T-cell (primary cell): Measurements from ENCODE around the gene WDR43. TPM values are rescaled to one million over a fixed set of nuclear protein-coding genes. Genes with fewer than 3 reads are reported as not detected.

ENCODE experiments used
- ATAC-seq, 4 experiments: fragments of 200-7000 bp in 3 of 4; fragments of 150-1000 bp in 1 of 4; cut with Tn5 transposase; replicated peaks in 1 of 4; 1 replicate in 3 of 4; 2 replicates in 1 of 4; pipeline ENCODE4 v1.10.0; 2021; ENCODE audit warnings: moderate library complexity in 3 of 4, mild to moderate bottlenecking in 2 of 4, moderate number of reproducible peaks in 1 of 4
- CTCF ChIA-PET, 2 donors: fragments of 300-600 bp; sonication (Branson Sonifier 250); formaldehyde crosslinking; loops; one replicate each; lab custom pipeline; 2022; ENCODE audit warnings: antibody characterized with exemption in 2 of 2; lab: Charles Lee
- POLR2A ChIA-PET, 2 donors: fragments of 300-600 bp; sonication (Branson Sonifier 250); formaldehyde crosslinking; loops; one replicate each; lab custom pipeline; 2022; ENCODE audit warnings: antibody characterized with exemption in 2 of 2; lab: Charles Lee
- DNase-seq, 35 experiments: peaks; one replicate each; pipeline versions ENCODE4 v3.0.0 to v3.0.0-alpha.2; 2013 to 2023
- H3K27ac ChIP-seq: one replicate; pipeline ENCODE4 v1.5.1; 2013; ENCODE audit warnings: low read length
- H3K27me3 ChIP-seq, 2 experiments: replicated peaks in 1 of 2; 1 replicate in 1 of 2; 2 replicates in 1 of 2; pipeline versions ENCODE4 v1.6.1 to v1.7.0; 2013; ENCODE audit warnings: low read length in 1 of 2, mixed read lengths in 1 of 2; ENCODE audit not compliant: control insufficient read depth in 2 of 2, insufficient read depth in 2 of 2; ENCODE audit errors: extremely low read depth in 1 of 2
- H3K36me3 ChIP-seq, 2 donors: 1 replicate in 1 of 2; 2 replicates in 1 of 2; pipeline versions ENCODE4 v1.6.1 to v1.7.0; 2013; ENCODE audit warnings: low read length in 1 of 2; ENCODE audit not compliant: control insufficient read depth in 2 of 2, insufficient read depth in 1 of 2; ENCODE audit errors: extremely low read depth in 1 of 2
- H3K4me1 ChIP-seq, 2 experiments: 1 replicate in 1 of 2; 2 replicates in 1 of 2; pipeline versions ENCODE4 v1.6.1 to v1.7.0; 2013; ENCODE audit warnings: low read length in 2 of 2, mixed read lengths in 1 of 2; ENCODE audit not compliant: insufficient read depth in 2 of 2, control insufficient read depth in 1 of 2; ENCODE audit errors: extremely low read depth in 1 of 2
- H3K4me3 ChIP-seq, 2 donors: 1 replicate in 1 of 2; 2 replicates in 1 of 2; pipeline versions ENCODE4 v1.5.1 to v1.7.0; 2013; ENCODE audit warnings: mild to moderate bottlenecking in 2 of 2, low read length in 1 of 2, moderate library complexity in 1 of 2; ENCODE audit not compliant: control insufficient read depth in 1 of 2; ENCODE audit errors: extremely low read depth in 1 of 2
- H3K9me3 ChIP-seq: 2 replicates; pipeline ENCODE4 v1.7.0; 2013
- H3K27ac Mint-ChIP-seq, 2 donors: one replicate each; pipeline ENCODE4 v1.8.0; 2020 to 2021; ENCODE audit warnings: mild to moderate bottlenecking in 2 of 2, mixed read lengths in 2 of 2
- H3K27me3 Mint-ChIP-seq, 2 donors: one replicate each; pipeline ENCODE4 v1.8.0; 2021 to 2022; ENCODE audit warnings: mixed read lengths in 2 of 2
- H3K36me3 Mint-ChIP-seq: one replicate; pipeline ENCODE4 v1.8.0; 2021; ENCODE audit warnings: mixed read lengths
- H3K4me1 Mint-ChIP-seq, 3 donors: one replicate each; pipeline ENCODE4 v1.8.0; 2020 to 2022; ENCODE audit warnings: mixed read lengths in 3 of 3, mild to moderate bottlenecking in 1 of 3
- H3K4me3 Mint-ChIP-seq, 3 donors: one replicate each; pipeline ENCODE4 v1.8.0; 2020 to 2022; ENCODE audit warnings: mild to moderate bottlenecking in 3 of 3, mixed read lengths in 3 of 3, moderate library complexity in 3 of 3
- H3K9me3 Mint-ChIP-seq, 3 donors: one replicate each; pipeline ENCODE4 v1.8.0; 2020 to 2022; ENCODE audit warnings: mixed read lengths in 3 of 3
- WGBS: methylation state at CpG from one replicate; pipeline ENCODE4 v1.1.5; 2013; ENCODE audit warnings: missing lambda C conversion rate; ENCODE audit not compliant: insufficient coverage; 5-methylcytosine and 5-hydroxymethylcytosine counted together
- total RNA-seq, 35 experiments: library from RNA in 6 of 35; stranded (reverse) in 6 of 35; fragments of 120-200 nt in 1 of 35; gene quantifications; one replicate each; pipeline versions ENCODE4 v1.2.1 to v1.2.4 and lab custom pipeline; 2013 to 2026

The WDR43 gene
- total RNA-seq, 5 donors from 2014 or later (not counting 1 experiment from before 2014, with no cell fraction given) = 58.0 to 68.4 (median 62.9) TPM

- H3K4me3 Mint-ChIP-seq = no peak overlapping the region
- no peaks in the 10 kb centered on the region for H3K9me3 ChIP-seq
- H3K4me3 ChIP-seq = no peak overlapping the region
- no peak for ATAC-seq
- H3K36me3 Mint-ChIP-seq = no peaks in the 10 kb centered on the region
- POLR2A ChIA-PET = no interaction called here
- H3K27me3 ChIP-seq = no peaks in the 10 kb centered on the region
- DNase-seq = no peak
- CTCF ChIA-PET = interaction anchor here (0.5 to 1.0 kb wide), 2 partner anchors 14 to 197 kb away, joined by 3 to 7 read pairs; no protein-coding TSS in a partner anchor
- H3K27me3 Mint-ChIP-seq = no peaks in the 10 kb centered on the region
- WGBS = 62% methylated on average over 2 of the region's 4 CpGs
- H3K36me3 ChIP-seq = no peaks in the 10 kb centered on the region
- no peak overlapping the region for H3K27ac ChIP-seq
- H3K9me3 Mint-ChIP-seq = no peaks in the 10 kb centered on the region
- H3K4me1 Mint-ChIP-seq = no peaks in the 10 kb centered on the region
- H3K4me1 ChIP-seq = no peaks in the 10 kb centered on the region
- no peak overlapping the region for H3K27ac Mint-ChIP-seq
Observed at GRCh38 chr2:28986429-28986828, 92.0 kb downstream of the WDR43 start.

GRCh38 chr2:28989973-28990372 lies 95.5 kb downstream of the WDR43 start:
- no peaks in the 10 kb centered on the region for H3K9me3 Mint-ChIP-seq
- no peak overlapping the region for H3K4me3 ChIP-seq
- H3K4me1 Mint-ChIP-seq = no peaks in the 10 kb centered on the region
- no peak for DNase-seq
- ChIA-PET POLR2A (interaction anchor here in 1 of 2 donors (0.6 kb wide), 1 partner anchor 38 kb away, joined by 3 read pairs; no protein-coding TSS in a partner anchor), CTCF (no interaction called here)
- no peaks in the 10 kb centered on the region for H3K27me3 ChIP-seq
- H3K4me3 Mint-ChIP-seq = no peak overlapping the region
- H3K27me3 Mint-ChIP-seq = no peaks in the 10 kb centered on the region
- no peak for ATAC-seq
- no peaks in the 10 kb centered on the region for H3K9me3 ChIP-seq
- H3K27ac ChIP-seq = no peak overlapping the region
- no peaks in the 10 kb centered on the region for H3K4me1 ChIP-seq
- H3K36me3 ChIP-seq = no peaks in the 10 kb centered on the region
- no peak overlapping the region for H3K27ac Mint-ChIP-seq
- no peaks in the 10 kb centered on the region for H3K36me3 Mint-ChIP-seq
- 85% methylated on average over 4 of the region's 5 CpGs for WGBS

- no peaks in the 10 kb centered on the region for H3K9me3 ChIP-seq
Observed at GRCh38 chr2:28990445-28990844, 96.0 kb downstream of the WDR43 start.

GRCh38 chr2:28991021-28991420 lies 96.6 kb downstream of the WDR43 start:
- Histone ChIP-seq H3K4me1 (no peaks in the 10 kb centered on the region), H3K27me3 (no peaks in the 10 kb centered on the region), H3K36me3 (no peaks in the 10 kb centered on the region), H3K27ac (no peak overlapping the region), H3K9me3 (no peaks in the 10 kb centered on the region), H3K4me3 (no peak overlapping the region)
- ATAC-seq (no peak), DNase-seq (no peak)
- Mint-ChIP-seq H3K27me3 (no peaks in the 10 kb centered on the region), H3K4me1 (no peaks in the 10 kb centered on the region), H3K36me3 (no peaks in the 10 kb centered on the region), H3K9me3 (no peaks in the 10 kb centered on the region), H3K27ac (no peak overlapping the region), H3K4me3 (no peak overlapping the region)
- POLR2A ChIA-PET = no interaction called here
- 100% methylated on average over 1 of the region's 4 CpGs for WGBS
- CTCF ChIA-PET = no interaction called here

More at GRCh38 chr2:28990445-28990844, 96.0 kb downstream of the WDR43 start:
- no peak overlapping the region for H3K27ac ChIP-seq
- Mint-ChIP-seq H3K4me1 (no peaks in the 10 kb centered on the region), H3K27ac (no peak overlapping the region), H3K36me3 (no peaks in the 10 kb centered on the region), H3K27me3 (no peaks in the 10 kb centered on the region), H3K9me3 (no peaks in the 10 kb centered on the region), H3K4me3 (no peak overlapping the region)
- POLR2A ChIA-PET = no interaction called here
- no peaks in the 10 kb centered on the region for H3K4me1 ChIP-seq
- WGBS = 76% methylated on average over 11 of the region's 16 CpGs
- CTCF ChIA-PET = no interaction called here
- DNase-seq (no peak), ATAC-seq (no peak)
- no peaks in the 10 kb centered on the region for H3K27me3 ChIP-seq
- no peak overlapping the region for H3K4me3 ChIP-seq
- H3K36me3 ChIP-seq = no peaks in the 10 kb centered on the region

- H3K27me3 ChIP-seq = no peaks in the 10 kb centered on the region
- no peak overlapping the region for H3K4me3 ChIP-seq
- ATAC-seq (no peak), DNase-seq (no peak)
- H3K27ac ChIP-seq = no peak overlapping the region
- ChIA-PET POLR2A (no interaction called here), CTCF (no interaction called here)
- H3K36me3 ChIP-seq = no peaks in the 10 kb centered on the region
- WGBS = 90% methylated on average over 5 of the region's 9 CpGs
- Mint-ChIP-seq H3K27ac (no peak overlapping the region), H3K4me3 (no peak overlapping the region), H3K36me3 (no peaks in the 10 kb centered on the region), H3K9me3 (no peaks in the 10 kb centered on the region), H3K27me3 (no peaks in the 10 kb centered on the region), H3K4me1 (no peaks in the 10 kb centered on the region)
- no peaks in the 10 kb centered on the region for H3K9me3 ChIP-seq
- no peaks in the 10 kb centered on the region for H3K4me1 ChIP-seq
Observed at GRCh38 chr2:28991460-28991859, 97.0 kb downstream of the WDR43 start.

GRCh38 chr2:28993206-28993960 lies 98.9 kb downstream of the WDR43 start:
- ATAC-seq (no peak), DNase-seq (no peak)
- Histone ChIP-seq H3K27me3 (no peaks in the 10 kb centered on the region), H3K4me3 (no peak overlapping the region), H3K9me3 (no peaks in the 10 kb centered on the region), H3K27ac (no peak overlapping the region), H3K36me3 (no peaks in the 10 kb centered on the region), H3K4me1 (no peaks in the 10 kb centered on the region)
- Mint-ChIP-seq H3K4me1 (peaks cover 0 to 5% (median 2%) of the 10 kb centered on the region in 3 donors), H3K4me3 (no peak overlapping the region), H3K27ac (no peak overlapping the region), H3K9me3 (no peaks in the 10 kb centered on the region), H3K36me3 (no peaks in the 10 kb centered on the region), H3K27me3 (no peaks in the 10 kb centered on the region)
- ChIA-PET POLR2A (interaction anchor here in 1 of 2 donors (0.7 kb wide), 1 partner anchor 63 kb away, joined by 3 read pairs; no protein-coding TSS in a partner anchor), CTCF (no interaction called here)
- WGBS = 95% methylated on average over 3 of the region's 6 CpGs
